Astrocyte of the spinal cord (primary cell): ENCODE data around the gene POP4.

ENCODE experiments used
- DNase-seq: peaks from one replicate; pipeline ENCODE4 v3.0.0; 2011; ENCODE audit warnings: low read depth, low spot score
- H3K4me3 ChIP-seq: 2 replicates; pipeline ENCODE4 v1.5.1; 2011; ENCODE audit warnings: low read depth, mild to moderate bottlenecking, low read length, moderate library complexity
- CTCF ChIP-seq: IDR thresholded peaks from 2 replicates; pipeline ENCODE4 v1.5.1; 2012; ENCODE audit warnings: low read depth, mild to moderate bottlenecking, low read length, inconsistent platforms
- in situ Hi-C: cut with HindIII; loops from 2 replicates; pipeline ENCODE4 v1.10.0; 2017; ENCODE audit warnings: low sequenced_read_pairs

POP4 gene

GRCh38 chr19:29645491-29645867, 39.4 kb downstream of the POP4 start:
- in situ Hi-C loops: no loop called here
- no peak overlapping the region for H3K4me3 ChIP-seq
- TF ChIP-seq CTCF: no peak
- DNase-seq: no peak

- in situ Hi-C loops: no loop called here
- no peak overlapping the region for H3K4me3 ChIP-seq
- peak; percentile 15 for DNase-seq
- no peak for TF ChIP-seq CTCF
These were observed 39.8 kb downstream of the POP4 start for GRCh38 chr19:29645911-29646310.

- no peak for DNase-seq
- in situ Hi-C loops: no loop called here
- TF ChIP-seq CTCF: no peak
- H3K4me3 ChIP-seq: no peak overlapping the region
These were observed 44.8 kb downstream of the POP4 start for GRCh38 chr19:29650772-29651387.

GRCh38 chr19:29651622-29652394, 45.7 kb downstream of the POP4 start:
- in situ Hi-C loops: no loop called here
- no peak for DNase-seq
- TF ChIP-seq CTCF: no peak
- H3K4me3 ChIP-seq: no peak overlapping the region

GRCh38 chr19:29653398-29653797, 47.3 kb downstream of the POP4 start:
- no peak for DNase-seq
- in situ Hi-C loops: no loop called here
- TF ChIP-seq CTCF: no peak
- H3K4me3 ChIP-seq: no peak overlapping the region

- no peak overlapping the region for H3K4me3 ChIP-seq
- DNase-seq: no peak
- TF ChIP-seq CTCF: no peak
- in situ Hi-C loops: no loop called here
These were observed 49.7 kb downstream of the POP4 start for GRCh38 chr19:29655648-29656335.
